HEK293T (cell line): ENCODE results near the gene TRIP4.

Source experiments
- CTCF ChIA-PET: fragments of 350-600 bp; formaldehyde crosslinking; extraction: SDS; loops from one replicate; lab custom pipeline; 2021; ENCODE audit warnings: antibody characterized with exemption, inconsistent platforms; lab: Yijun Ruan, JAX
- POLR2A ChIA-PET: fragments of 350-600 bp; formaldehyde crosslinking; extraction: SDS; loops from one replicate; lab custom pipeline; 2020; ENCODE audit warnings: antibody characterized with exemption, inconsistent platforms; lab: Yijun Ruan, JAX
- DNase-seq: peaks from one replicate; pipeline ENCODE4 v3.0.0; 2012; ENCODE audit warnings: mixed read lengths; ENCODE audit errors: extremely low spot score
- ARNT ChIP-seq: fragments of 450-650 bp; IDR thresholded peaks from 2 replicates; pipeline ENCODE4 v1.6.1; 2017; ENCODE audit warnings: mild to moderate bottlenecking
- BHLHE40 ChIP-seq: fragments of 450-650 bp; IDR thresholded peaks from 2 replicates; pipeline ENCODE4 v1.6.1; 2016; ENCODE audit warnings: mild to moderate bottlenecking, moderate library complexity, borderline replicate concordance
- CTBP1 ChIP-seq: fragments of 450-650 bp; IDR thresholded peaks from 2 replicates; pipeline ENCODE4 v1.6.1; 2016; ENCODE audit warnings: borderline replicate concordance
- ELF4 ChIP-seq: fragments of 450-650 bp; IDR thresholded peaks from 2 replicates; pipeline ENCODE4 v1.6.1; 2017; ENCODE audit warnings: antibody characterized with exemption
- FOXA1 ChIP-seq: fragments of 450-650 bp; IDR thresholded peaks from 2 replicates; pipeline ENCODE4 v1.6.1; 2016; ENCODE audit warnings: mild to moderate bottlenecking
- FOXK2 ChIP-seq: fragments of 450-650 bp; IDR thresholded peaks from 2 replicates; pipeline ENCODE4 v1.6.1; 2016; ENCODE audit warnings: mild to moderate bottlenecking
- FOXM1 ChIP-seq: fragments of 450-650 bp; IDR thresholded peaks from 2 replicates; pipeline ENCODE4 v1.6.1; 2017; ENCODE audit warnings: mild to moderate bottlenecking, borderline replicate concordance
- HDGF ChIP-seq: fragments of 450-650 bp; IDR thresholded peaks from 2 replicates; pipeline ENCODE4 v1.6.1; 2017; ENCODE audit warnings: antibody characterized with exemption, borderline replicate concordance
- L3MBTL2 ChIP-seq: fragments of 450-650 bp; conservative IDR thresholded peaks from 2 replicates; pipeline ENCODE4 v1.6.1; 2016; ENCODE audit warnings: mild to moderate bottlenecking
- LEF1 ChIP-seq: fragments of 450-650 bp; IDR thresholded peaks from 2 replicates; pipeline ENCODE4 v1.6.1; 2017; ENCODE audit warnings: mild to moderate bottlenecking, borderline replicate concordance
- NFRKB ChIP-seq: fragments of 450-650 bp; IDR thresholded peaks from 2 replicates; pipeline ENCODE4 v1.6.1; 2016; ENCODE audit warnings: mild to moderate bottlenecking, moderate library complexity
- PKNOX1 ChIP-seq: fragments of 450-650 bp; IDR thresholded peaks from 2 replicates; pipeline ENCODE4 v1.6.1; 2016
- SP1 ChIP-seq: fragments of 450-650 bp; IDR thresholded peaks from 2 replicates; pipeline ENCODE4 v1.6.1; 2017
- SUZ12 ChIP-seq: fragments of 450-650 bp; IDR thresholded peaks from 2 replicates; pipeline ENCODE4 v1.6.1; 2016; ENCODE audit warnings: mild to moderate bottlenecking
- TARDBP ChIP-seq: fragments of 450-650 bp; IDR thresholded peaks from 2 replicates; pipeline ENCODE4 v1.6.1; 2016
- ZNF384 ChIP-seq: fragments of 450-650 bp; IDR thresholded peaks from 2 replicates; pipeline ENCODE4 v1.6.1; 2016

The TRIP4 gene

DNA sequence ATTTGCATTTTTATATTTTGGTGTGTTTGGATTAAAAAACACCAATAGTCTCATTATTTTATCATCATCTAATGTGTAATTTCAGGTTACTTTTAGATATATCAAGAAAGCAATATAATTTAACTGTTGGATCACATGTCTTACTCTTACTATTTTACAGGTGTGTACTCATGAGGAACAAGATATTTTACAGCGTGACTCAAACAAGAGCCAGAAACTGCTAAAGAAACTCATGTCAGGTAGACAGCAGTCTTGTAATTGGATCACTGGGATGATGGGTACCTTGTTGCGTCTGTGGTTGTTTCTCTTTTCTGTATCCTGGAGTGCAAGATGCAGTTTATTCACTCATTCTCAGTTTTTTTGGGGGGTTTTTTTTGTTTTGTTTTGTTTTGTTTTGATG, 12.9 kb downstream of the TRIP4 start:
- POLR2A ChIA-PET = no interaction called here

GRCh38 chr15:64412216-64412615, 24.6 kb downstream of the TRIP4 start:
- ChIA-PET CTCF (interaction anchor here (0.7 kb wide), 1 partner anchor 88 kb away, joined by 4 read pairs; no protein-coding TSS in a partner anchor), POLR2A (no interaction called here)
- no peak for DNase-seq
- TF ChIP-seq FOXK2 = no peak
- TF ChIP-seq SUZ12 = no peak
- TF ChIP-seq BHLHE40 = no peak
- TF ChIP-seq HDGF = no peak
- TF ChIP-seq TARDBP = no peak

More for the DNA sequence above, 12.9 kb downstream of the TRIP4 start:
- no peak for TF ChIP-seq LEF1
- no peak for TF ChIP-seq CTBP1
- no peak for TF ChIP-seq TARDBP
- TF ChIP-seq SP1 = no peak
- no peak for TF ChIP-seq FOXA1
- TF ChIP-seq ELF4 = no peak
- TF ChIP-seq FOXK2 = no peak
- TF ChIP-seq NFRKB = no peak
- TF ChIP-seq ARNT = no peak
- TF ChIP-seq BHLHE40 = no peak
- no peak for TF ChIP-seq PKNOX1
- CTCF ChIA-PET = no interaction called here
- DNase-seq = no peak

- ChIA-PET POLR2A (no interaction called here), CTCF (no interaction called here)
- TF ChIP-seq ARNT (no peak), LEF1 (no peak), SP1 (no peak), NFRKB (no peak)
- DNase-seq = no peak
Measured at GRCh38 chr15:64422697-64423096, 35.1 kb downstream of the TRIP4 start.

- no peak for DNase-seq
- TF ChIP-seq FOXA1 = no peak
- TF ChIP-seq ARNT = no peak
- no peak for TF ChIP-seq NFRKB
- no peak for TF ChIP-seq ZNF384
- no peak for TF ChIP-seq HDGF
- no peak for TF ChIP-seq TARDBP
- TF ChIP-seq ELF4 = no peak
- TF ChIP-seq LEF1 = no peak
- TF ChIP-seq FOXK2 = no peak
- TF ChIP-seq PKNOX1 = no peak
- no peak for TF ChIP-seq L3MBTL2
- no peak for TF ChIP-seq BHLHE40
- TF ChIP-seq SUZ12 = no peak
- TF ChIP-seq FOXM1 = no peak
- no peak for TF ChIP-seq SP1
- TF ChIP-seq CTBP1 = no peak
- CTCF ChIA-PET = no interaction called here
- POLR2A ChIA-PET = no interaction called here
Measured at GRCh38 chr15:64423970-64424369, 36.3 kb downstream of the TRIP4 start.

DNA sequence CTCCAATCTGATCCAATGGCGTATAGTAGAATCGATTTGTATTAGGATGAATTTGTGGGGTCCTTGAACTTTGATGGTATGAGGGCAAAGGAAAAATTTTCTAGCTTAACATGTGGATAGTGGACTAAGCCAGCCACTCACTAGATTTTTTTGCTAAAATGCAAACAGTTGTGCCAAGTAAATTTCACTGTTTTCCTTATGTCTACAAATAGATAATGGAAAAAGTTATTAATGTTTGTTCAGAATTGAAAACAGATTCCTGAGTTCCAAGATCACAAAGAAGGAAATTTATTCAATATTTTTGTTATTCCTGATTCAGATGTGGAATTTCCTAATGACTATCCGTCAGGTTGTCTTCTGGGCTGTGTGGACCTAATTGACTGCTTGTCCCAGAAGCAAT, 37.6 kb downstream of the TRIP4 start:
- DNase-seq = no peak
- TF ChIP-seq SP1 = no peak
- TF ChIP-seq TARDBP = no peak
- TF ChIP-seq ZNF384 = no peak
- TF ChIP-seq L3MBTL2 = no peak
- ChIA-PET CTCF (no interaction called here), POLR2A (no interaction called here)

- no peak for DNase-seq
- ChIA-PET POLR2A (no interaction called here), CTCF (no interaction called here)
- peak; percentile 69 for TF ChIP-seq ZNF384
- no peak for TF ChIP-seq LEF1
Measured at GRCh38 chr15:64426845-64427465, 39.3 kb downstream of the TRIP4 start.

DNA sequence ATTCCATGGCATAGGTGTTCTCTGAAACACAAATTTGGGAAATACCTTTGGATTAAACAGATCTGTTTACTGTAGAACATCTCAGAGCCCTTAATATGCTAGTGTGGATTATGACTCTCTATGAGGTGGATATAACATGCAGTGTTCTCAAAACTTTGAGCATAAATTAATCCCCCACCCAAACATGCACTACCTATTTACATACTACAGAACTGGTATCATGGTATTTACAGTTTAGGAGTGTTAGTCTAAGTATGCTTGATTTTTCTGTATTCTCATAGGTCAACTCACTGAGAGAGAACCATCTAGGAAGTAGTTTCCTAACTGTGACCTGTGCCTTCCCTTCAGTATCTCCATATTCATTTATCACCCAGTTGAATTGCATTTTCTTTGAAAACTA, 41.8 kb downstream of the TRIP4 start:
- CTCF ChIA-PET = no interaction called here
- DNase-seq = no peak
- POLR2A ChIA-PET = no interaction called here
- TF ChIP-seq ARNT (no peak), PKNOX1 (no peak), ELF4 (no peak), ZNF384 (no peak), CTBP1 (no peak), SUZ12 (no peak), FOXA1 (no peak), BHLHE40 (no peak), TARDBP (no peak), FOXK2 (no peak)
